GM23338 (cell line): Measurements from ENCODE around the gene ZSCAN9. TPM values are rescaled to one million over a fixed set of nuclear protein-coding genes. Genes with fewer than 3 reads are reported as not detected.

ENCODE experiments used
- ATAC-seq: fragments of 200-7000 bp; cut with Tn5 transposase; 3 replicates; pipeline ENCODE4 v1.9.1; 2020
- DNase-seq: peaks from one replicate; pipeline ENCODE4 v3.0.0-alpha.2; 2015; ENCODE audit warnings: low spot score
- H2AFZ ChIP-seq: fragments of 200-600 bp; sonication (generic); 2 replicates; pipeline ENCODE4 v1.8.0; 2016; ENCODE audit warnings: antibody characterized with exemption, mild to moderate bottlenecking, moderate library complexity
- H3F3A ChIP-seq: fragments of 200-600 bp; sonication (generic); replicated peaks from 2 replicates; pipeline ENCODE4 v1.8.0; 2017; ENCODE audit warnings: antibody characterized with exemption, mixed run types, low read depth
- H3K27ac ChIP-seq: fragments of 200-600 bp; sonication (generic); 2 replicates; pipeline ENCODE4 v1.6.1; 2016; ENCODE audit warnings: low read depth
- H3K27me3 ChIP-seq: fragments of 200-600 bp; sonication (generic); 2 replicates; pipeline ENCODE4 v1.8.0; 2016; ENCODE audit warnings: mild to moderate bottlenecking, mixed run types, moderate library complexity; ENCODE audit not compliant: insufficient read depth
- H3K36me3 ChIP-seq: fragments of 200-600 bp; sonication (generic); 2 replicates; pipeline ENCODE4 v1.8.0; 2016; ENCODE audit warnings: mild to moderate bottlenecking; ENCODE audit not compliant: insufficient read depth
- H3K4me1 ChIP-seq: fragments of 200-600 bp; sonication (generic); 2 replicates; pipeline ENCODE4 v1.8.0; 2016; ENCODE audit warnings: mild to moderate bottlenecking, moderate library complexity; ENCODE audit not compliant: insufficient read depth
- H3K4me2 ChIP-seq: fragments of 200-600 bp; sonication (generic); 2 replicates; pipeline ENCODE4 v1.7.1; 2017; ENCODE audit warnings: mixed run types
- H3K4me3 ChIP-seq: fragments of 200-600 bp; sonication (generic); 2 replicates; pipeline ENCODE4 v1.6.1; 2016; ENCODE audit warnings: mixed run types
- H3K79me2 ChIP-seq: fragments of 200-600 bp; sonication (generic); replicated peaks from 2 replicates; pipeline ENCODE4 v1.8.0; 2017; ENCODE audit warnings: mild to moderate bottlenecking; ENCODE audit not compliant: insufficient read depth
- H3K9me2 ChIP-seq: fragments of 200-600 bp; sonication (generic); 2 replicates; pipeline ENCODE4 v1.8.0; 2017; ENCODE audit not compliant: insufficient read depth
- H4K20me1 ChIP-seq: fragments of 200-600 bp; sonication (generic); replicated peaks from 2 replicates; pipeline ENCODE4 v1.8.0; 2017; ENCODE audit warnings: mild to moderate bottlenecking; ENCODE audit not compliant: insufficient read depth
- H3K27ac Mint-ChIP-seq: 2 replicates; pipeline ENCODE4 v1.8.0; 2020; ENCODE audit warnings: inconsistent platforms, mild to moderate bottlenecking, moderate library complexity, mixed read lengths
- H3K27me3 Mint-ChIP-seq: 3 replicates; pipeline ENCODE4 v1.8.0; 2022; ENCODE audit warnings: low read depth, mild to moderate bottlenecking, moderate library complexity, mixed read lengths, inconsistent platforms; ENCODE audit not compliant: insufficient read depth, poor library complexity
- H3K36me3 Mint-ChIP-seq: 3 replicates; pipeline ENCODE4 v1.8.0; 2021; ENCODE audit warnings: low read depth, mild to moderate bottlenecking, inconsistent platforms, moderate library complexity, mixed read lengths
- H3K4me1 Mint-ChIP-seq: 3 replicates; pipeline ENCODE4 v1.8.0; 2020; ENCODE audit warnings: mild to moderate bottlenecking, inconsistent platforms, mixed read lengths
- H3K4me3 Mint-ChIP-seq: 3 replicates; pipeline ENCODE4 v1.8.0; 2021; ENCODE audit warnings: moderate library complexity, mild to moderate bottlenecking, inconsistent platforms, mixed read lengths
- H3K9me3 Mint-ChIP-seq: 3 replicates; pipeline ENCODE4 v1.8.0; 2020; ENCODE audit warnings: moderate library complexity, mild to moderate bottlenecking, inconsistent platforms, mixed read lengths
- EZH2 ChIP-seq: fragments of 200-600 bp; sonication (generic); IDR thresholded peaks from one replicate; pipeline ENCODE4 v1.8.0; 2017; ENCODE audit warnings: antibody characterized with exemption, mild to moderate bottlenecking, low read depth; ENCODE audit not compliant: unreplicated experiment
- EZH2phosphoT487 ChIP-seq: fragments of 200-600 bp; sonication (generic); IDR thresholded peaks from one replicate; pipeline ENCODE4 v1.8.1; 2018; ENCODE audit warnings: antibody characterized with exemption; ENCODE audit not compliant: unreplicated experiment
- JUNB ChIP-seq: IDR thresholded peaks from one replicate; pipeline ENCODE4 v1.6.1; 2016; ENCODE audit warnings: antibody characterized with exemption; ENCODE audit not compliant: unreplicated experiment
- NANOG ChIP-seq: IDR thresholded peaks from 2 replicates; pipeline ENCODE4 v1.6.1; 2016; ENCODE audit warnings: antibody characterized with exemption, borderline replicate concordance
- POLR2AphosphoS5 ChIP-seq: IDR thresholded peaks from 2 replicates; pipeline ENCODE4 v1.6.1; 2016; ENCODE audit warnings: antibody characterized with exemption, low read depth
- STAT1 ChIP-seq: IDR thresholded peaks from one replicate; pipeline ENCODE4 v1.6.1; 2016; ENCODE audit warnings: antibody characterized with exemption; ENCODE audit not compliant: unreplicated experiment
- ZNF331 ChIP-seq: fragments of 250-450 bp; sonication (Bioruptor Pico); IDR thresholded peaks from 2 replicates; pipeline ENCODE4 v1.5.0; 2020; ENCODE audit warnings: low read depth, mild to moderate bottlenecking, moderate library complexity
- polyA plus RNA-seq: library from polyadenylated mRNA; unstranded; fragments of >200 nt; fragmentation: Nextera tagmentation; extraction: Ambion mirVana; gene quantifications from 2 replicates; pipeline ENCODE4 v1.2.1, GENCODE V29; 2016
- total RNA-seq: library from RNA; depleted of rRNA; stranded (reverse); fragments of >200 nt; shearing (Covaris generic); gene quantifications from 2 replicates; pipeline ENCODE4 v1.2.3, GENCODE V29; 2014
- TF ChIP-seq, protein P1 (sequence below): fragments of 250-450 bp; sonication (Bioruptor Pico); IDR thresholded peaks from 2 replicates; pipeline ENCODE4 v1.5.0; 2020; ENCODE audit warnings: mild to moderate bottlenecking, moderate library complexity
- TF ChIP-seq, protein P2 (sequence below): IDR thresholded peaks from one replicate; pipeline ENCODE4 v1.6.1; 2018; ENCODE audit warnings: antibody characterized with exemption; ENCODE audit not compliant: unreplicated experiment
- TF ChIP-seq, protein P3 (sequence below), 2 experiments: fragments of 200-600 bp in 1 of 2; sonication (generic) in 1 of 2; conservative IDR thresholded peaks; 2 replicates each; pipeline versions ENCODE4 v1.5.1 to v1.6.1; 2016 to 2017; ENCODE audit warnings: antibody characterized with exemption in 2 of 2, low read depth in 2 of 2, mild to moderate bottlenecking in 2 of 2, moderate library complexity in 1 of 2

The ZSCAN9 gene
- total and polyA plus RNA-seq, 2 experiments from 2014 or later = 10.0 to 10.9 TPM

DNA sequence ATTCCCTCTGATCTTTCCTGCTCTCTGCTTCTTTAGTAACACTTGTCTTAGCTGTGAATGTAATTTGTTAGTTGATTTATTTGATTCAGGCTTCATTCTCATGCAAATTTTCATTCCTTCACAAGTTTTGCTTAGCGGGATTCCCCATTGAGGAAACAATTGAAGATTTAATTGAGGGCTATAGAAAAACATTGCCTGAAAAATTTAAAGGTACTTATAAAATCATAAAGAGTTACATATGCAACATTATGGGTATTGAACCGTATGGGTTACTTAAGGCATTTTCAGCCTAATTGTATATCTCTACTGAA, 11.9 kb upstream of the ZSCAN9 start:
- Histone ChIP-seq H3F3A (0 out of 2 replicates have a peak, but pooled peaks cover 4% of the 10 kb centered on the region), H3K27me3 (peaks cover 77% of the 10 kb centered on the region), H4K20me1 (no peaks in the 10 kb centered on the region; the same call in 1 of the 2 replicates), H3K79me2 (no peaks in the 10 kb centered on the region), H3K4me1 (peaks cover 29% of the 10 kb centered on the region), H3K9me2 (no peaks in the 10 kb centered on the region), H3K4me3 (peak overlapping the region; percentile 83), H3K4me2 (peak overlapping the region; percentile 93), H2AFZ (no peak overlapping the region), H3K27ac (no peak overlapping the region), H3K36me3 (no peaks in the 10 kb centered on the region)
- no peaks in the 10 kb centered on the region for H3K36me3 Mint-ChIP-seq
- ATAC-seq (no peak), DNase-seq (no peak)
- peak overlapping the region; percentile 88 for H3K4me3 Mint-ChIP-seq
- peaks cover 51% of the 10 kb centered on the region for H3K27me3 Mint-ChIP-seq
- TF ChIP-seq ZNF331 (CRISPR knock-in tag) (no peak), NANOG (peak; percentile 59; the same call in 1 of the 2 replicates)
- no peak overlapping the region; the same call in 1 of the 2 replicates for H3K27ac Mint-ChIP-seq
- peaks cover 3% of the 10 kb centered on the region; the same call in 2 of the 3 replicates for H3K9me3 Mint-ChIP-seq
- H3K4me1 Mint-ChIP-seq = peaks cover 25% of the 10 kb centered on the region

DNA sequence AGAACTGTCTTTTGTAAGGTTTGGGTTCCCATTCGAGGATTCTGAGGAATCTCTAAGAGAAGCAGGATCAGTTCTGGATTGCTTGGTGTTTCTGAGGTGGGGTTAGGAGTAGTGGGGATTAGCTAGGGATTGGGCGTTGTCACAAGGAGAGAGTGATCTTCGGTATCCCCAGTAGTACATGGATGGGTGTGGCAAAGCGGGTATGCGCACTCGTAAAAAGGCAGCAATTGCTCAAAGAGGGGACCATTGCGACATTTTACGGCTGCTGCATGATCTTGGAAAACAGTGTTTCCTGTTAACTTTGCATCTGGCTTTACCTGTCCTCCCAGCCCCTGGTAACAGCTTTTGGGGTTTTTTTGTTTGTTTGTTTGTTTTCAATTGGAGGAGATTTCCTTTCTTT, 9.7 kb upstream of the ZSCAN9 start:
- peak; percentile 34 for DNase-seq
- no peaks in the 10 kb centered on the region for H3K79me2 ChIP-seq
- peak overlapping the region; percentile 26; the same call in 1 of the 2 replicates for H3K4me3 ChIP-seq
- Mint-ChIP-seq H3K4me1 (peaks cover 24% of the 10 kb centered on the region), H3K9me3 (peaks cover 3% of the 10 kb centered on the region; the same call in 2 of the 3 replicates), H3K27me3 (peaks cover 37% of the 10 kb centered on the region), H3K36me3 (no peaks in the 10 kb centered on the region), H3K4me3 (peak overlapping the region; percentile 25), H3K27ac (no peak overlapping the region)
- 0 out of 2 replicates have a peak, but pooled peaks cover 4% of the 10 kb centered on the region for H3F3A ChIP-seq
- peaks cover 30% of the 10 kb centered on the region for H3K4me1 ChIP-seq
- H3K27me3 ChIP-seq = peaks cover 75% of the 10 kb centered on the region
- H3K9me2 ChIP-seq = no peaks in the 10 kb centered on the region
- H3K27ac ChIP-seq = no peak overlapping the region
- no peaks in the 10 kb centered on the region; the same call in 1 of the 2 replicates for H4K20me1 ChIP-seq
- H3K36me3 ChIP-seq = no peaks in the 10 kb centered on the region
- peak overlapping the region; percentile 67 for H3K4me2 ChIP-seq
- H2AFZ ChIP-seq = no peak overlapping the region
- no peak for ATAC-seq
- no peak for TF ChIP-seq EZH2phosphoT487
- TF ChIP-seq, protein P1, sequence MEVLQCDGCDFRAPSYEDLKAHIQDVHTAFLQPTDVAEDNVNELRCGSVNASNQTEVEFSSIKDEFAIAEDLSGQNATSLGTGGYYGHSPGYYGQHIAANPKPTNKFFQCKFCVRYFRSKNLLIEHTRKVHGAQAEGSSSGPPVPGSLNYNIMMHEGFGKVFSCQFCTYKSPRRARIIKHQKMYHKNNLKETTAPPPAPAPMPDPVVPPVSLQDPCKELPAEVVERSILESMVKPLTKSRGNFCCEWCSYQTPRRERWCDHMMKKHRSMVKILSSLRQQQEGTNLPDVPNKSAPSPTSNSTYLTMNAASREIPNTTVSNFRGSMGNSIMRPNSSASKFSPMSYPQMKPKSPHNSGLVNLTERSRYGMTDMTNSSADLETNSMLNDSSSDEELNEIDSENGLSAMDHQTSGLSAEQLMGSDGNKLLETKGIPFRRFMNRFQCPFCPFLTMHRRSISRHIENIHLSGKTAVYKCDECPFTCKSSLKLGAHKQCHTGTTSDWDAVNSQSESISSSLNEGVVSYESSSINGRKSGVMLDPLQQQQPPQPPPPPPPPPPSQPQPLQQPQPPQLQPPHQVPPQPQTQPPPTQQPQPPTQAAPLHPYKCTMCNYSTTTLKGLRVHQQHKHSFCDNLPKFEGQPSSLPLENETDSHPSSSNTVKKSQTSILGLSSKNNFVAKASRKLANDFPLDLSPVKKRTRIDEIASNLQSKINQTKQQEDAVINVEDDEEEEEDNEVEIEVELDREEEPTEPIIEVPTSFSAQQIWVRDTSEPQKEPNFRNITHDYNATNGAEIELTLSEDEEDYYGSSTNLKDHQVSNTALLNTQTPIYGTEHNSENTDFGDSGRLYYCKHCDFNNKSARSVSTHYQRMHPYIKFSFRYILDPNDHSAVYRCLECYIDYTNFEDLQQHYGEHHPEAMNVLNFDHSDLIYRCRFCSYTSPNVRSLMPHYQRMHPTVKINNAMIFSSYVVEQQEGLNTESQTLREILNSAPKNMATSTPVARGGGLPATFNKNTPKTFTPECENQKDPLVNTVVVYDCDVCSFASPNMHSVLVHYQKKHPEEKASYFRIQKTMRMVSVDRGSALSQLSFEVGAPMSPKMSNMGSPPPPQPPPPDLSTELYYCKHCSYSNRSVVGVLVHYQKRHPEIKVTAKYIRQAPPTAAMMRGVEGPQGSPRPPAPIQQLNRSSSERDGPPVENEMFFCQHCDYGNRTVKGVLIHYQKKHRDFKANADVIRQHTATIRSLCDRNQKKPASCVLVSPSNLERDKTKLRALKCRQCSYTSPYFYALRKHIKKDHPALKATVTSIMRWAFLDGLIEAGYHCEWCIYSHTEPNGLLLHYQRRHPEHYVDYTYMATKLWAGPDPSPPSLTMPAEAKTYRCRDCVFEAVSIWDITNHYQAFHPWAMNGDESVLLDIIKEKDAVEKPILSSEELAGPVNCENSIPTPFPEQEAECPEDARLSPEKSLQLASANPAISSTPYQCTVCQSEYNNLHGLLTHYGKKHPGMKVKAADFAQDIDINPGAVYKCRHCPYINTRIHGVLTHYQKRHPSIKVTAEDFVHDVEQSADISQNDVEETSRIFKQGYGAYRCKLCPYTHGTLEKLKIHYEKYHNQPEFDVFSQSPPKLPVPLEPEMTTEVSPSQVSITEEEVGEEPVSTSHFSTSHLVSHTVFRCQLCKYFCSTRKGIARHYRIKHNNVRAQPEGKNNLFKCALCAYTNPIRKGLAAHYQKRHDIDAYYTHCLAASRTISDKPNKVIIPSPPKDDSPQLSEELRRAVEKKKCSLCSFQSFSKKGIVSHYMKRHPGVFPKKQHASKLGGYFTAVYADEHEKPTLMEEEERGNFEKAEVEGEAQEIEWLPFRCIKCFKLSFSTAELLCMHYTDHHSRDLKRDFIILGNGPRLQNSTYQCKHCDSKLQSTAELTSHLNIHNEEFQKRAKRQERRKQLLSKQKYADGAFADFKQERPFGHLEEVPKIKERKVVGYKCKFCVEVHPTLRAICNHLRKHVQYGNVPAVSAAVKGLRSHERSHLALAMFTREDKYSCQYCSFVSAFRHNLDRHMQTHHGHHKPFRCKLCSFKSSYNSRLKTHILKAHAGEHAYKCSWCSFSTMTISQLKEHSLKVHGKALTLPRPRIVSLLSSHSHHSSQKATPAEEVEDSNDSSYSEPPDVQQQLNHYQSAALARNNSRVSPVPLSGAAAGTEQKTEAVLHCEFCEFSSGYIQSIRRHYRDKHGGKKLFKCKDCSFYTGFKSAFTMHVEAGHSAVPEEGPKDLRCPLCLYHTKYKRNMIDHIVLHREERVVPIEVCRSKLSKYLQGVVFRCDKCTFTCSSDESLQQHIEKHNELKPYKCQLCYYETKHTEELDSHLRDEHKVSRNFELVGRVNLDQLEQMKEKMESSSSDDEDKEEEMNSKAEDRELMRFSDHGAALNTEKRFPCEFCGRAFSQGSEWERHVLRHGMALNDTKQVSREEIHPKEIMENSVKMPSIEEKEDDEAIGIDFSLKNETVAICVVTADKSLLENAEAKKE (CRISPR knock-in tag) = no peak
- no peak for TF ChIP-seq EZH2
- TF ChIP-seq, protein P2, sequence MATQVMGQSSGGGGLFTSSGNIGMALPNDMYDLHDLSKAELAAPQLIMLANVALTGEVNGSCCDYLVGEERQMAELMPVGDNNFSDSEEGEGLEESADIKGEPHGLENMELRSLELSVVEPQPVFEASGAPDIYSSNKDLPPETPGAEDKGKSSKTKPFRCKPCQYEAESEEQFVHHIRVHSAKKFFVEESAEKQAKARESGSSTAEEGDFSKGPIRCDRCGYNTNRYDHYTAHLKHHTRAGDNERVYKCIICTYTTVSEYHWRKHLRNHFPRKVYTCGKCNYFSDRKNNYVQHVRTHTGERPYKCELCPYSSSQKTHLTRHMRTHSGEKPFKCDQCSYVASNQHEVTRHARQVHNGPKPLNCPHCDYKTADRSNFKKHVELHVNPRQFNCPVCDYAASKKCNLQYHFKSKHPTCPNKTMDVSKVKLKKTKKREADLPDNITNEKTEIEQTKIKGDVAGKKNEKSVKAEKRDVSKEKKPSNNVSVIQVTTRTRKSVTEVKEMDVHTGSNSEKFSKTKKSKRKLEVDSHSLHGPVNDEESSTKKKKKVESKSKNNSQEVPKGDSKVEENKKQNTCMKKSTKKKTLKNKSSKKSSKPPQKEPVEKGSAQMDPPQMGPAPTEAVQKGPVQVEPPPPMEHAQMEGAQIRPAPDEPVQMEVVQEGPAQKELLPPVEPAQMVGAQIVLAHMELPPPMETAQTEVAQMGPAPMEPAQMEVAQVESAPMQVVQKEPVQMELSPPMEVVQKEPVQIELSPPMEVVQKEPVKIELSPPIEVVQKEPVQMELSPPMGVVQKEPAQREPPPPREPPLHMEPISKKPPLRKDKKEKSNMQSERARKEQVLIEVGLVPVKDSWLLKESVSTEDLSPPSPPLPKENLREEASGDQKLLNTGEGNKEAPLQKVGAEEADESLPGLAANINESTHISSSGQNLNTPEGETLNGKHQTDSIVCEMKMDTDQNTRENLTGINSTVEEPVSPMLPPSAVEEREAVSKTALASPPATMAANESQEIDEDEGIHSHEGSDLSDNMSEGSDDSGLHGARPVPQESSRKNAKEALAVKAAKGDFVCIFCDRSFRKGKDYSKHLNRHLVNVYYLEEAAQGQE = no peak
- TF ChIP-seq STAT1 = no peak
- TF ChIP-seq, protein P3, sequence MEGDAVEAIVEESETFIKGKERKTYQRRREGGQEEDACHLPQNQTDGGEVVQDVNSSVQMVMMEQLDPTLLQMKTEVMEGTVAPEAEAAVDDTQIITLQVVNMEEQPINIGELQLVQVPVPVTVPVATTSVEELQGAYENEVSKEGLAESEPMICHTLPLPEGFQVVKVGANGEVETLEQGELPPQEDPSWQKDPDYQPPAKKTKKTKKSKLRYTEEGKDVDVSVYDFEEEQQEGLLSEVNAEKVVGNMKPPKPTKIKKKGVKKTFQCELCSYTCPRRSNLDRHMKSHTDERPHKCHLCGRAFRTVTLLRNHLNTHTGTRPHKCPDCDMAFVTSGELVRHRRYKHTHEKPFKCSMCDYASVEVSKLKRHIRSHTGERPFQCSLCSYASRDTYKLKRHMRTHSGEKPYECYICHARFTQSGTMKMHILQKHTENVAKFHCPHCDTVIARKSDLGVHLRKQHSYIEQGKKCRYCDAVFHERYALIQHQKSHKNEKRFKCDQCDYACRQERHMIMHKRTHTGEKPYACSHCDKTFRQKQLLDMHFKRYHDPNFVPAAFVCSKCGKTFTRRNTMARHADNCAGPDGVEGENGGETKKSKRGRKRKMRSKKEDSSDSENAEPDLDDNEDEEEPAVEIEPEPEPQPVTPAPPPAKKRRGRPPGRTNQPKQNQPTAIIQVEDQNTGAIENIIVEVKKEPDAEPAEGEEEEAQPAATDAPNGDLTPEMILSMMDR (conservative IDR thresholded peaks at IDR 0.05; ENCODE audit: low read depth in 2 of 2) = no peak
- TF ChIP-seq POLR2AphosphoS5 = no peak
- no peak for TF ChIP-seq NANOG
- no peak for TF ChIP-seq JUNB
